ENCODE data around the gene CEACAM3. TPM values are rescaled to one million over a fixed set of nuclear protein-coding genes. Genes with fewer than 3 reads are reported as not detected.

CEACAM3 gene
- total RNA-seq, 4 donors from 2014 or later: 0.82 to 2.2 (median 1.6) TPM; not detected in 1

- DNase-seq: no peak
- in situ Hi-C loops (cut with MboI; ENCODE audit: low pct_ligation_motif_present in 1 of 4, low pct_unique_long_range_greater_than_20kb in 1 of 4, low sequenced_read_pairs in 3 of 4): loop anchor here in 1 of 4 donors (25.0 kb wide), 1 partner anchor 351 kb away; no protein-coding TSS in a partner anchor
- H3K4me1 ChIP-seq: no peaks in the 10 kb centered on the region
- intact Hi-C loops (cut with DNase I; ENCODE audit: low total_unique reads): no loop called here
- H3K9me3 ChIP-seq: no peaks in the 10 kb centered on the region
- TF ChIP-seq POLR2A (IDR thresholded peaks at IDR 0.05) (no peak), CTCF (IDR thresholded peaks at IDR 0.05) (no peak), POLR2AphosphoS5 (IDR thresholded peaks at IDR 0.05) (no peak), EP300 (IDR thresholded peaks at IDR 0.05; ENCODE audit: low read depth) (no peak)
- H3K27ac ChIP-seq: no peak overlapping the region
- H3K36me3 ChIP-seq: no peaks in the 10 kb centered on the region
- no peak overlapping the region for H3K4me3 ChIP-seq
- WGBS, 2 donors (ENCODE audit: low coverage in 1 of 2): 67 to 73% methylated on average over 12 to 13 of the region's 13 CpGs
- peaks cover 51% of the 10 kb centered on the region for H3K27me3 ChIP-seq
Observed at GRCh38 chr19:41837981-41838708, 41.8 kb downstream of the CEACAM3 start.

- Histone ChIP-seq H3K36me3 (no peaks in the 10 kb centered on the region), H3K27ac (no peak overlapping the region), H3K4me3 (no peak overlapping the region), H3K4me1 (no peaks in the 10 kb centered on the region), H3K27me3 (peaks cover 51% of the 10 kb centered on the region), H3K9me3 (no peaks in the 10 kb centered on the region)
- intact Hi-C loops (cut with DNase I; ENCODE audit: low total_unique reads): no loop called here
- no peak for DNase-seq
- in situ Hi-C loops (cut with MboI; ENCODE audit: low pct_ligation_motif_present in 1 of 4, low pct_unique_long_range_greater_than_20kb in 1 of 4, low sequenced_read_pairs in 3 of 4): loop anchor here in 1 of 4 donors (25.0 kb wide), 1 partner anchor 352 kb away; no protein-coding TSS in a partner anchor
- 60 to 69% methylated on average over 1 of the region's 2 CpGs for WGBS, 2 donors (ENCODE audit: low coverage in 1 of 2)
- no peak for TF ChIP-seq POLR2AphosphoS5 (IDR thresholded peaks at IDR 0.05)
- TF ChIP-seq CTCF (IDR thresholded peaks at IDR 0.05): no peak
- TF ChIP-seq EP300 (IDR thresholded peaks at IDR 0.05; ENCODE audit: low read depth): no peak
- TF ChIP-seq POLR2A (IDR thresholded peaks at IDR 0.05): no peak
Observed at GRCh38 chr19:41839211-41839610, 42.8 kb downstream of the CEACAM3 start.

- 43 to 50% methylated on average over 2 to 7 of the region's 7 CpGs for WGBS, 2 donors (ENCODE audit: low coverage in 1 of 2)
Observed at GRCh38 chr19:41843371-41843770, 47.0 kb downstream of the CEACAM3 start.

More at GRCh38 chr19:41843371-41843770, 47.0 kb downstream of the CEACAM3 start:
- in situ Hi-C loops (cut with MboI; ENCODE audit: low pct_ligation_motif_present in 1 of 4, low pct_unique_long_range_greater_than_20kb in 1 of 4, low sequenced_read_pairs in 3 of 4) (loop anchor here in 1 of 4 donors (25.0 kb wide), 1 partner anchor 356 kb away; no protein-coding TSS in a partner anchor), intact Hi-C loops (cut with DNase I; ENCODE audit: low total_unique reads) (no loop called here)
- Histone ChIP-seq H3K9me3 (no peaks in the 10 kb centered on the region), H3K4me1 (no peaks in the 10 kb centered on the region), H3K4me3 (no peak overlapping the region), H3K27ac (no peak overlapping the region), H3K36me3 (no peaks in the 10 kb centered on the region), H3K27me3 (peaks cover 30% of the 10 kb centered on the region)
- no peak for TF ChIP-seq POLR2A (IDR thresholded peaks at IDR 0.05)
- no peak for TF ChIP-seq CTCF (IDR thresholded peaks at IDR 0.05)
- TF ChIP-seq EP300 (IDR thresholded peaks at IDR 0.05; ENCODE audit: low read depth): no peak
- TF ChIP-seq POLR2AphosphoS5 (IDR thresholded peaks at IDR 0.05): no peak
- no peak for DNase-seq

Measured in transverse colon (tissue), 4 donors.